ENCODE measurements around the gene CEP112. TPM values are rescaled to one million over a fixed set of nuclear protein-coding genes. Genes with fewer than 3 reads are reported as not detected.

The CEP112 gene
- total RNA-seq, 1 donor from 2014 or later: 13.9 TPM

DNA sequence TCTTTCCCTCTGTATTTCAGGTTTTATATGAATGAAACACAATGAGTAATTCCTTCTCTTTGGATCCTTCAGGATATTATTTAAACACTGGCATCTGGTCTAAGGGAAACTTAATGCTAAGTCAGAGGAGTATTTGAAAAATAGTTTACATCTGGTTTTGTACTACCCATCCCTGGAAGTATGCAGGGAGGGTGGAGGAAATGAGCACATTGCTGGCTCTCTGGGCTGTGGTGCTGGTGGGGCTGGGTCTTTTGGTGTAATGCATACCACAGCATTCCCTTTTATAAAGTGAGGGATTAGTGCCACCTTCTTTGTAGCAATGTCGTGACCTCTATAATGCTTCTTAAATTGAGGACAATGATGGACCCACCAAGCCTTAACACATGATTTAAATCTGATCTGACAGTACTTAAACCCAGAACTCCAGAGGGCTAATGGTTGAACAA, 525.0 kb downstream of the CEP112 start:
- Mint-ChIP-seq H3K36me3 (ENCODE audit: low read depth, unreplicated experiment) (peaks cover 3% of the 10 kb centered on the region), H3K27ac (ENCODE audit: unreplicated experiment) (no peak overlapping the region), H3K27me3 (ENCODE audit: low read depth, unreplicated experiment) (no peaks in the 10 kb centered on the region), H3K4me1 (ENCODE audit: low read depth, unreplicated experiment) (peaks cover 20% of the 10 kb centered on the region), H3K9me3 (ENCODE audit: unreplicated experiment) (peaks cover 1% of the 10 kb centered on the region), H3K4me3 (ENCODE audit: unreplicated experiment) (no peak overlapping the region)
- Histone ChIP-seq H2AFZ (ENCODE audit: low read depth, low read length) (no peak overlapping the region), H3K27me3 (ENCODE audit: insufficient read depth, low read length) (no peaks in the 10 kb centered on the region), H3K36me3 (ENCODE audit: insufficient read depth, low read length) (no peaks in the 10 kb centered on the region), H3K9ac (ENCODE audit: low read length) (no peak overlapping the region), H3K27ac (ENCODE audit: low read depth, low read length) (no peak overlapping the region), H4K20me1 (ENCODE audit: insufficient read depth, low read length) (no peaks in the 10 kb centered on the region), H3K9me3 (ENCODE audit: insufficient read depth, low read depth, low read length) (no peaks in the 10 kb centered on the region), H3K4me3 (ENCODE audit: insufficient read depth, low read depth, low read length) (no peak overlapping the region), H3K4me1 (ENCODE audit: insufficient read depth, low read length) (no peaks in the 10 kb centered on the region), H3K79me2 (ENCODE audit: insufficient read depth, low read length) (no peaks in the 10 kb centered on the region), H3K4me2 (ENCODE audit: low read length) (no peak overlapping the region)
- no peak for TF ChIP-seq EZH2 (IDR thresholded peaks at IDR 0.05; ENCODE audit: insufficient read depth, low read length)
- TF ChIP-seq, protein P1, sequence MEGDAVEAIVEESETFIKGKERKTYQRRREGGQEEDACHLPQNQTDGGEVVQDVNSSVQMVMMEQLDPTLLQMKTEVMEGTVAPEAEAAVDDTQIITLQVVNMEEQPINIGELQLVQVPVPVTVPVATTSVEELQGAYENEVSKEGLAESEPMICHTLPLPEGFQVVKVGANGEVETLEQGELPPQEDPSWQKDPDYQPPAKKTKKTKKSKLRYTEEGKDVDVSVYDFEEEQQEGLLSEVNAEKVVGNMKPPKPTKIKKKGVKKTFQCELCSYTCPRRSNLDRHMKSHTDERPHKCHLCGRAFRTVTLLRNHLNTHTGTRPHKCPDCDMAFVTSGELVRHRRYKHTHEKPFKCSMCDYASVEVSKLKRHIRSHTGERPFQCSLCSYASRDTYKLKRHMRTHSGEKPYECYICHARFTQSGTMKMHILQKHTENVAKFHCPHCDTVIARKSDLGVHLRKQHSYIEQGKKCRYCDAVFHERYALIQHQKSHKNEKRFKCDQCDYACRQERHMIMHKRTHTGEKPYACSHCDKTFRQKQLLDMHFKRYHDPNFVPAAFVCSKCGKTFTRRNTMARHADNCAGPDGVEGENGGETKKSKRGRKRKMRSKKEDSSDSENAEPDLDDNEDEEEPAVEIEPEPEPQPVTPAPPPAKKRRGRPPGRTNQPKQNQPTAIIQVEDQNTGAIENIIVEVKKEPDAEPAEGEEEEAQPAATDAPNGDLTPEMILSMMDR (IDR thresholded peaks at IDR 0.05; ENCODE audit: insufficient read depth, low read depth, low read length): no peak
- DNase-seq (ENCODE audit: low read depth): peak; percentile 12
- no peak for FAIRE-seq

DNA sequence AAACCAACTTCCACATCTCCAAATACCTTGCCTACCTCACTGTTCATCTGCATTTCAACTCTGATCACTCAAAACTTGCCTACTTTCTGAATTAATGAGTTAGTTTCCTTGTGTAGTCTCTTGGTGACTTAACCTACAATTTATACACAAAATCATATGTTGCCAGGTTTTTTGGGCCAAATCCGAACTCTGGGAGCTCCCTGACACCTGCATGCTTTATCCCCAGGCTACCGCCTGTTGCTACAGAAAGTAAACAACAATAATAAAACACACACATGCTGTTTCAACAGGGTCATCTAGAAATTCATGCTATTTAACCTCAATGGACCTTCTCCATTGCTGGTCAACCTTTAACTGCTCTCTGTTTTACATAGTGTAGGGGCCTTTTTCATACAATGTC, 526.0 kb downstream of the CEP112 start:
- FAIRE-seq (no peak), DNase-seq (ENCODE audit: low read depth) (no peak)
- Histone ChIP-seq H3K4me2 (ENCODE audit: low read length) (no peak overlapping the region), H3K4me3 (ENCODE audit: insufficient read depth, low read depth, low read length) (no peak overlapping the region), H4K20me1 (ENCODE audit: insufficient read depth, low read length) (no peaks in the 10 kb centered on the region), H3K9me3 (ENCODE audit: insufficient read depth, low read depth, low read length) (no peaks in the 10 kb centered on the region), H3K36me3 (ENCODE audit: insufficient read depth, low read length) (no peaks in the 10 kb centered on the region), H3K9ac (ENCODE audit: low read length) (no peak overlapping the region), H3K27me3 (ENCODE audit: insufficient read depth, low read length) (no peaks in the 10 kb centered on the region), H3K27ac (ENCODE audit: low read depth, low read length) (no peak overlapping the region), H3K79me2 (ENCODE audit: insufficient read depth, low read length) (no peaks in the 10 kb centered on the region), H3K4me1 (ENCODE audit: insufficient read depth, low read length) (no peaks in the 10 kb centered on the region), H2AFZ (ENCODE audit: low read depth, low read length) (no peak overlapping the region)
- Mint-ChIP-seq H3K27me3 (ENCODE audit: low read depth, unreplicated experiment) (no peaks in the 10 kb centered on the region), H3K27ac (ENCODE audit: unreplicated experiment) (no peak overlapping the region), H3K4me1 (ENCODE audit: low read depth, unreplicated experiment) (peaks cover 14% of the 10 kb centered on the region), H3K9me3 (ENCODE audit: unreplicated experiment) (peaks cover 2% of the 10 kb centered on the region), H3K36me3 (ENCODE audit: low read depth, unreplicated experiment) (peaks cover 1% of the 10 kb centered on the region), H3K4me3 (ENCODE audit: unreplicated experiment) (no peak overlapping the region)
- TF ChIP-seq, protein P1 (IDR thresholded peaks at IDR 0.05; ENCODE audit: insufficient read depth, low read depth, low read length): no peak
- no peak for TF ChIP-seq EZH2 (IDR thresholded peaks at IDR 0.05; ENCODE audit: insufficient read depth, low read length)

DNA sequence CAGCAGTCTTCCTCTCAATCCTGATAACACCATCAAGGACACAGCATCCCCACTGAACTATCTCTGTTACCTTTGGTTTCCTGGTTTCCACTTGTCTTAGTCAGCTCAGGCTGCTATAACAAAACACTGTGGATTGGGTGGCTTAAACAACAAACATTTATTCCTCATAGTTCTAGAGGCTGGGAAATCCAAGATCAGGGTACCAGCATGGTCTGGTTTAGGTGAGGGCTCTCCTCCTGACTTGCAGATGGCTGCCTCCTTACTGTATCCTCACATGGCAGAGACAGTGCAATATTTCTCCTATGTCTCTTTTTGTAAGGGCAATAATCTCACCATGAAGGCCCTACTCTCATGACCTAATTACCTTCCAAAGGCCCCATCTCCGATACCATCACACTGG, 527.2 kb downstream of the CEP112 start:
- Mint-ChIP-seq H3K9me3 (ENCODE audit: unreplicated experiment) (peaks cover 4% of the 10 kb centered on the region), H3K27me3 (ENCODE audit: low read depth, unreplicated experiment) (no peaks in the 10 kb centered on the region), H3K4me1 (ENCODE audit: low read depth, unreplicated experiment) (peaks cover 12% of the 10 kb centered on the region), H3K36me3 (ENCODE audit: low read depth, unreplicated experiment) (peaks cover 2% of the 10 kb centered on the region), H3K4me3 (ENCODE audit: unreplicated experiment) (no peak overlapping the region), H3K27ac (ENCODE audit: unreplicated experiment) (no peak overlapping the region)
- Histone ChIP-seq H3K4me2 (ENCODE audit: low read length) (no peak overlapping the region), H3K4me1 (ENCODE audit: insufficient read depth, low read length) (no peaks in the 10 kb centered on the region), H3K79me2 (ENCODE audit: insufficient read depth, low read length) (no peaks in the 10 kb centered on the region), H3K9ac (ENCODE audit: low read length) (no peak overlapping the region), H3K36me3 (ENCODE audit: insufficient read depth, low read length) (no peaks in the 10 kb centered on the region), H3K9me3 (ENCODE audit: insufficient read depth, low read depth, low read length) (no peaks in the 10 kb centered on the region), H3K4me3 (ENCODE audit: insufficient read depth, low read depth, low read length) (no peak overlapping the region), H3K27me3 (ENCODE audit: insufficient read depth, low read length) (no peaks in the 10 kb centered on the region), H3K27ac (ENCODE audit: low read depth, low read length) (no peak overlapping the region), H2AFZ (ENCODE audit: low read depth, low read length) (no peak overlapping the region), H4K20me1 (ENCODE audit: insufficient read depth, low read length) (no peaks in the 10 kb centered on the region)
- FAIRE-seq (no peak), DNase-seq (ENCODE audit: low read depth) (no peak)
- TF ChIP-seq EZH2 (IDR thresholded peaks at IDR 0.05; ENCODE audit: insufficient read depth, low read length): no peak
- TF ChIP-seq, protein P1 (IDR thresholded peaks at IDR 0.05; ENCODE audit: insufficient read depth, low read depth, low read length): no peak

Data from astrocyte (in vitro differentiated cells and primary cell).